ENCODE measurements around the gene PNLIPRP2. TPM values are rescaled to one million over a fixed set of nuclear protein-coding genes. Genes with fewer than 3 reads are reported as not detected.

PNLIPRP2 gene
- total and polyA plus RNA-seq, 2 of the 4 experiments (the other 2 are of a cell fraction), result not detected

- Histone ChIP-seq H3K4me1 (ENCODE audit: control insufficient read depth, insufficient read depth, low read length) (no peaks in the 10 kb centered on the region), H2BK5ac (ENCODE audit: low read depth, low read length, poor library complexity, severe bottlenecking) (no peak overlapping the region), H3K27me3 (ENCODE audit: control insufficient read depth, insufficient read depth, low read length) (peaks cover 12% of the 10 kb centered on the region), H3K4ac (ENCODE audit: low read depth, low read length) (no peak overlapping the region), H3K9me1 (ENCODE audit: insufficient read depth, low read length) (no peaks in the 10 kb centered on the region), H4K8ac (ENCODE audit: low read depth in 2 of 2, low read length in 2 of 2) (no peak overlapping the region), H4K91ac (ENCODE audit: insufficient read depth, low read depth, low read length) (no peak overlapping the region), H2AK5ac (ENCODE audit: low read depth, low read length) (no peak overlapping the region), H3K9me3 (ENCODE audit: control insufficient read depth, insufficient read depth, low read length) (no peaks in the 10 kb centered on the region), H2AK9ac (replicated peaks; ENCODE audit: low read depth, low read length, poor library complexity) (no peak overlapping the region), H3K4me2 (ENCODE audit: low read depth, low read length) (no peak overlapping the region), H2BK20ac (ENCODE audit: low read depth, low read length) (no peak overlapping the region), H3K23ac (ENCODE audit: low read depth, low read length) (no peak overlapping the region), H4K5ac (ENCODE audit: low read depth, low read length) (no peak overlapping the region), H2BK15ac (ENCODE audit: low read depth, low read length) (no peak overlapping the region), H2BK120ac (ENCODE audit: low read depth, low read length) (no peak overlapping the region), H3K14ac (replicated peaks; ENCODE audit: low read depth, low read length) (no peak overlapping the region), H2AFZ (replicated peaks; ENCODE audit: low read length, poor library complexity) (no peak overlapping the region), H3K27ac (ENCODE audit: insufficient read depth, low read length) (no peak overlapping the region), H3K9ac (ENCODE audit: low read depth, low read length) (no peak overlapping the region), H3K79me1 (ENCODE audit: low read depth in 1 of 2, low read length in 2 of 2) (no peaks in the 10 kb centered on the region), H3K4me3 (ENCODE audit: insufficient read depth, low read depth, low read length) (no peak overlapping the region), H3K18ac (ENCODE audit: low read depth, low read length) (no peak overlapping the region), H3K56ac (ENCODE audit: extremely low read depth, insufficient read depth, low read length) (no peak overlapping the region), H3K36me3 (ENCODE audit: control insufficient read depth, insufficient read depth, low read length) (no peaks in the 10 kb centered on the region), H4K20me1 (ENCODE audit: insufficient read depth, low read length) (no peaks in the 10 kb centered on the region)
- ChIA-PET POLR2A (ENCODE audit: unreplicated experiment) (no interaction called here), CTCF (no interaction called here)
- intact Hi-C loops (cut with micrococcal nuclease), result no loop called here
- WGBS, 2 experiments (ENCODE audit: extremely low coverage in 2 of 2, insufficient read length in 1 of 2), result no CpG with 5 or more reads among the region's 2 CpGs
- dilution Hi-C loops (cut with HindIII; ENCODE audit: low sequenced_read_pairs, unreplicated experiment), result no loop called here
- TF ChIP-seq USF2 (IDR thresholded peaks at IDR 0.05; ENCODE audit: low read depth, low read length), result no peak
- no peak for TF ChIP-seq FOS (IDR thresholded peaks at IDR 0.05; ENCODE audit: low read depth, low read length)
- no peak for TF ChIP-seq RFX5 (IDR thresholded peaks at IDR 0.05; ENCODE audit: low read depth, low read length)
- no peak for TF ChIP-seq MAZ (IDR thresholded peaks at IDR 0.05; ENCODE audit: borderline replicate concordance, low read depth, low read length)
- TF ChIP-seq CHD1 (IDR thresholded peaks at IDR 0.05; ENCODE audit: low read depth, low read length), result no peak
- no peak for TF ChIP-seq RAD21 (IDR thresholded peaks at IDR 0.05; ENCODE audit: low read length)
- TF ChIP-seq CTCF (conservative IDR thresholded peaks at IDR 0.05; ENCODE audit: low read depth, low read length), result no peak
- TF ChIP-seq MAFK (IDR thresholded peaks at IDR 0.05; ENCODE audit: low read depth, low read length), result no peak
- TF ChIP-seq BHLHE40 (IDR thresholded peaks at IDR 0.05; ENCODE audit: low read depth, low read length), result no peak
- TF ChIP-seq MXI1 (IDR thresholded peaks at IDR 0.05; ENCODE audit: borderline replicate concordance, low read depth, low read length), result no peak
- no peak for TF ChIP-seq CEBPB (IDR thresholded peaks at IDR 0.05; ENCODE audit: low read depth, low read length)
- TF ChIP-seq ELK1 (IDR thresholded peaks at IDR 0.05; ENCODE audit: borderline replicate concordance, low read depth, low read length), result no peak
- TF ChIP-seq SMC3 (IDR thresholded peaks at IDR 0.05; ENCODE audit: low read depth, low read length), result no peak
- no peak for TF ChIP-seq NFE2L2 (IDR thresholded peaks at IDR 0.05; ENCODE audit: low read depth, low read length)
- TF ChIP-seq POLR2A (IDR thresholded peaks at IDR 0.05; ENCODE audit: low read depth, low read length), result no peak
- no peak for TF ChIP-seq RCOR1 (IDR thresholded peaks at IDR 0.05; ENCODE audit: insufficient replicate concordance, low read length)
- ATAC-seq (ENCODE audit: low read depth), result no peak
- DNase-seq, result no peak
- in situ Hi-C loops (cut with MboI; ENCODE audit: low sequenced_read_pairs), result no loop called here
- BruUV-seq (replicated peaks), result no TSS peak
Observed at GRCh38 chr10:116630020-116630419, 9.3 kb downstream of the PNLIPRP2 start.

All from IMR-90 (cell line).